Measurements from ENCODE around the gene ZYG11B.
A peak's percentile ranks its signal among the peaks of the same experiment; 100 is the strongest.
"Not testable (repeated sequence)": the region's sequence is repeated elsewhere in the genome, so short reads cannot be mapped to it uniquely, and the experiment has no call there.

The ZYG11B gene

DNA sequence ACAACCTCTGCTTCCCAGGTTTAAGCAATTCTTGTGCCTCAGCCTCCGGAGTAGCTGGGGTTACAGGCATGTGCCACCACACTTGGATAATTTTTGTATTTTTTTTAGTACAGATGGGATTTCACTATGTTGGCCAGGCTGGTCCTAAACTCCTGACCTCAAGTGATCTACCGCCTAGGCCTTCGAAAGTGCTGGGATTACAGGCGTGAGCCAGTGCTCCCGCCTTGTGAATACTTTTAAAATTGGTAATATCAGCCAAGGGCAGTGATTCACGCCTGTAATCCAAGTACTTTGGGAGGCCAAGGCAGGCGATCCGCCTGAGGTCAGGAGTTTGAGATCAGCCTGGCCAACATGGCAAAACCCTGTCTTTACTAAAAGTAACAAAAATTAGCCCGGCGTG is 33.7 kb downstream of the ZYG11B start:
- DNase-seq = no peak

DNA sequence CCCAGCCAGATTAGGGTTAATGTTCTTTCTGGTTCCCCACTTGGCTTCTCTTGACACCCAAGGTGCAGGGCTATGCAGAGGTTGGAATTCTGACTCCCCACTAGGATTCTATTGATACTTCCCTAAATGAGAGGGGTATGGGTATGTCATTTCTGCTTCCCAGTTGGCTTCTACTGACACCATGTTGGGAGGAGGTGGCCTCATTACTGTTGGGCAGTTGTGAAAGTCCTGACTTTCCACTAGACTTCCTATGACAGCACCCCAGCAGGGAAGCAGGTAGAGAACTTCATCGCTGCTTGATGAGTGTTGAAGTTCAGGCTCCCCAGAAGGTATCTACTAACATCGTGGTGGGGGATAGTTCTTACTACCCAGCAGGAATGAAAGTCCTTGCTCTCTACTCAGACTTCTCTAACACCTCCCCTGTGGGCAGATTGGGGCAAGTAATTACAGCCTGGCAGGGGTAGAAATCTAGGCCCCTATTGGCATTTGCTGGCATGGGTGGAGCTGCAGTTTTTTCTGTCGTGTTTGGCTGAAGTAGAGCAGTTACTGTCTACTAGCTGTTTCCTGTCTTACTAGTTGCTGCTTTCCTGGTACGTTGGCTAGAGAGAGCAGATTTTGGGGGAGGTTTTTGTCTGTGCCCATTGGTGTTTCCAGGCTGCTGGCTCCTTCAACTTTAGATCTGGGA is 41.5 kb downstream of the ZYG11B start:
- no peak for DNase-seq

DNA sequence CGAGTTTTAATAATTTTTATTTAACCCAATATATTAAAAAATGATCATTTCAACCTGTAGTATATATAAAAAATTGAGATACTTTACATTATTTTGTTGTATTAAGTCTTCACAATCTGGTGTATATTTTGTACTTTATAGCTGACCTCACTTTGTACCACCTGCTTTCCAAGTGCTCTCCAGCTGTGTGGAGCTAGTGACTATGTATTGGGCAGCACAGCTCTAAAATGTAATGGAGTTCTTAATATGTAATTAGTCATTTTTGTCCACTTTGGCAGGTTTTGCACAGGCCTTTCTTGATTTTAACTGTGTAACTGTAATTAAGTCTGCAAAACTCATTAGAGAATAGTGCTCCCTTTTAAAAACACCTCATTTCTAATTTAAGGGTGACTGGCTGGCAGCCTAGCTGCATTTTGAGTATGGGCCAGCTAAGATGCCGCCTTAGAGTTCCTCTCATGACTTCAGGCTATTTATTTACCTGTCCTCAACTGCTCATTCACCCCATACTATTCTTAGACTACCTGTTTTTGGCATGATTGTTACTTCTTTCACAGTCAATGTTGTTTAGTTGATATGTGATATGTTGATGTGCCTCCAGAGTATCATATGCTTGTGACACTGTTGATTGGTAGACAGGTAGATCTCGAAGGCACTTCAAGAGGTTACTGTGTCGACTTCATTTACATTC is 43.2 kb downstream of the ZYG11B start:
- no peak for DNase-seq

DNA sequence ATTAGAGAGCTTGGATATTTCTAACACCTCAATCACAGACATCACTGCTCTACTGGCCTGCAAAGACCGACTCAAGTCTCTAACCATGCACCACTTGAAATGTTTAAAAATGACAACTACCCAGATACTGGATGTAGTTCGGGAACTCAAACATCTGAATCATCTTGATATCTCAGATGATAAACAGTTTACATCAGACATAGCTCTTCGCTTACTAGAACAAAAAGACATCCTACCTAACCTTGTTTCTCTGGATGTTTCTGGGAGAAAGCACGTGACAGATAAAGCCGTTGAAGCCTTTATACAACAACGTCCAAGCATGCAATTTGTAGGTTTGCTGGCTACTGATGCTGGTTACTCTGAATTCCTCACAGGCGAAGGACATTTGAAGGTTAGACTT is 45.1 kb downstream of the ZYG11B start:
- DNase-seq = no peak

DNA sequence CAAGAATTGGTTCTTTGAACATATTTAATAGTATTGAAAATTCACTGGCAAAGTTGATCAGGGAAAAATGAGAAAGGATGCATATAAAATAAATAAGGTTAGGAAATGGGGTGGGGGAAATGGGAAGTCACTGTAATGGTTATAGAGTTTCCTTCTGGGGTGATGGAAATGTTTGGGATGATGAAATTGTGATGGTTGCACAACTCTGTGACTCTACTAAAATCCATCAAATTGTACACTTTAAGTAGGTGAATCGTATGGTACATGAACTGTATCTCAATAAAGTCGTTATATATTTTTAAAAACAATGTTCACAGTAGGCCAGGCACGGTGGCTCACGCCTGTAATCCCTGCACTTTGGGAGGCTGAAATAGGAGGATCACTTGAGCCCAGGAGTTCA is 59.9 kb downstream of the ZYG11B start:
- DNase-seq = no peak

DNA sequence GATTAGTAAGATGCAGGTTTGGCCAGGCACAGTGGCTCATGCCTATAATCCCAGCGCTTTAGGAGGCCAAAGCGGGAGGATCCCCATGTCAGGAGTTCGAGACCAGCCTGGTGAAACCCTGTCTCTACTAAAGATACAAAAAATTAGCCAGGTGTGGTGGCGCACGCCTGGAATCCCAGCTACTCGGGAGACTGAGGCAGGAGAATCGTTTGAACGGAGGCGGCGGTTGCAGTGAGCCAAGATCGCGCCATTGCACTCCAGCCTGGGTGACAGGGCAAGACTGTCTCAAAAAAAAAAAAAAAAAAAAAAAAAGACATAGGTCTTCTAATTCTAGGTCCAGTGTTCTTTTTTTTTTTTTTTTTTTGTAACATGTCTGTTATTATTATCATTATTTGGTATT is 64.2 kb downstream of the ZYG11B start:
- not testable (repeated sequence) for DNase-seq

DNA sequence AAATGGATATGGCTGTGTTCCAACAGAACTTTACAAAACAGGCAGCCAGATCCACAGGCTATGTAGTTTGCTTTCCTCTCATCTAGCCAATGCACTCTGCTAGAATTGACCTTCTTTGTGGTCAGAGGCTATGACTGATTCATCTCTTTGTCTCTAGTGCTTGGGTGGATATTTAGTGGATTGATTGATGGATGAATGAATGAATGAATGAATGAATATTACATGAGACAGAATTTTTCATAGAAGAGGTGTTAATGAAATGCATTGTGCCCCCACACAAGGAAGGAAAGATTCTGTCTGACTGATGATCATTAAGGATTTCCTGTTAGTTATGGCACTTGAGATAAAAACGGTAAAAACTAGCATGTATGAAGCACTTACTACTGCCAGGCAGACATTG is 65.8 kb downstream of the ZYG11B start:
- DNase-seq = no peak

DNA sequence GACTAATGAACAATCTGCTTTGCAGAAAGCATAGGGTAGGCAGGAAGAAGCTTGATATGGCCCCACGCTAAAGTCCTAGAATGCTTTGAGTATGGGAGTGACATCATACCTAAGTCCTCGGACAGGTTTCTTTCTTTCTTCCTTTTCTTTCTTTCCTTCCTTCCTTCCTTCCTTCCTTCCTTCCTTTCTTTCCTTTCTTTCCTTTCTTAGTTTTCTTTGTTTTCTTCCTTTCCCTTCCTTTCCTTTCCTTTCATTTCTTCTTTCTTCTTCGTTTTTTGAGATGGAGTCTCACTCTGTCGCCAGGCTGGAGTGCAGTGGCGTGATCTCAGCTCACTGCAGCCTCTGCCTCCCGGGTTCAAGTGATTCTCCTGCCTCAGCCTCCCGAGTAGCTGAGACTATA is 67.5 kb downstream of the ZYG11B start:
- not testable (repeated sequence) for DNase-seq

DNA sequence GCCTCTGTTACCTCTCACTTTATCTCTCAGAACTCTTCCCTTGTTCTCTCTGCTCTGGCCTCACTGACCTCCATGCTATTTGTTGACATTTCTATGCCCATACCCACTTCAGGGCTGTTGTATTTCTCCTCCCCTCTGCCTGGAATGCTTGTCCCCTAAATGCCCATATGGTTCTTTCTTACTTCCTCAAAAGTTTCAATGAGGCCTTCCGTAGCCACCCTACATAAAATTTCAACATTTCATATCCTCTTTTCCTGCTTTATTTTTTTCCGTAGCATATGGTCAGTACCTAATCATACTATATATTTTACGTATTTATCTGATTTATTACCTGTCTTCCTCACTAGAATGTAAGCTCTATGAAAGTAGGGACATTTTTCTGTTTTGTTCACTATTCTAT is 69.2 kb downstream of the ZYG11B start:
- DNase-seq = no peak

DNA sequence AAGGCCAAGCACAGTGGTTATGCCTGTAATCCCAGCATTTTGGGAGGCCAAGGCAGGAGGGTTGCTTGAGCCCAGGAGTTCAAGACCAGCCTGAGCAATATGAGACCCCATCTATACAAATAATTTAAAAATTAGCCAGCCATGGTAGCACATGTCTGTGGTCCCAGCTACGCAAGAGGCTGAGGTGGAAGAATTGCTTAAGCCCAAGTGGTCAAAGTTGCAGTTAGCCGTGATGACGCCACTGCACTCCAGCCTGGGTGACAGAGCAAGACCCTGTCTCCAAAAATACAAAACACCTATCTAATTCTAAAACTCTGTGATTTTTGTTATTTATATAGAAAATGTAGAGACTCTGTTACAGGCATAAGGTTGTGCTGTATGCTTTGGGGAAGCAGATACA is 72.1 kb downstream of the ZYG11B start:
- no peak for DNase-seq

DNA sequence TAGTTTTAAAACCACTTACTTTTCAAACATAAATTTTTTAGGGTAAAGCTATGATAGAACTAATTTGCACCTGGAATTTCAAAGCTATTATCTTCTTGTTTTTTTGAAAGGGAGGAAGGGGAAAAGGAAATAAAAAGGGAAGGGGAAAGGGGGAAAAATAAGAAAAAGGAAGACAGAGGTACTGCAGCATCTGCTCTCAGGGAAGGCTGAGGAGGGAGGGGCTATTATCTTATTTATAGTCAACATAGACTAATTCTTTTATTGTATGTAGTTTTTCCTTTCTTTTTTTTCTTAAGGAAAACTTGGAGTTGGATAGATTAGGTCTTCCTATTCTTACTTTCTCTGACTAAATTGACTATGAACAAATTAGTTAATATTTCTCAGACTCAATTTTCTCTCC is 74.8 kb downstream of the ZYG11B start:
- no peak for DNase-seq

DNA sequence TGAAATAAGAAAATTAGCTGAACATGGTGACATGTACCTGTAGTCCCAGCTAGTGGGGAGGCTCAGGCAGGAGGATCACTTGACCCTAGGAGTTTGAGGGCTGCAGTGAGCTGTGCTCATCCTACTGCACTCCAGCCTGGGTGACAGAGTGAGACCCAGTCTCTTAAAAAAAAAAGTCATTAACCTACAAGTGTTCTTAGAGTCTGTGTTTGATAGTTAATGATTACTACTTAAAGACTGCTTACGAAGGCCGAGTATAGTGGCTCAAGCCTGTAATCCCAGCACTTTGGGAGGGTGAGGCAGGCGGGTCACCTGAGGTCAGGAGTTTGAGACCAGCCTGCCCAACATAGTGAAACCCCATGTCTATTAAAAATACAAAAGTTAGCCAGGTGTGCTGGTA is 77.8 kb downstream of the ZYG11B start:
- not testable (repeated sequence) for DNase-seq

DNA sequence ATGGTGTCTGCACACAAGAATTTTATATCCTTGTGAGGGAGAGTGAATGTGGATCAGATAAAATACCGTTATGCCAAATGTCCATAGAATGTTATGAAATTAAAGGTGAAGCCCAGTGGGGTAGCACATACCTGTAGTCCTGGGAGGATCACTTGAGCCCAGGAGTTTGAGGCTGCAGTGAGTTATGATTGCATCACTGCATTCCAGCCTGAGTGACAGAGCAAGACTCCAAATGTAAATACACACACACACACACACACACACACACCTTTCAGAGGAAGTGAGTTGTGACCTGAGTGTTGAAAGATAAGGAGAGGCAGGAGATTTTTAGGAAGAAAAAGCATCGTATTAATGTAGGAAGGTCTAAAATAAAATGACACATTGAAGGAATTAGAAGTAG is 88.2 kb downstream of the ZYG11B start:
- DNase-seq = no peak

DNA sequence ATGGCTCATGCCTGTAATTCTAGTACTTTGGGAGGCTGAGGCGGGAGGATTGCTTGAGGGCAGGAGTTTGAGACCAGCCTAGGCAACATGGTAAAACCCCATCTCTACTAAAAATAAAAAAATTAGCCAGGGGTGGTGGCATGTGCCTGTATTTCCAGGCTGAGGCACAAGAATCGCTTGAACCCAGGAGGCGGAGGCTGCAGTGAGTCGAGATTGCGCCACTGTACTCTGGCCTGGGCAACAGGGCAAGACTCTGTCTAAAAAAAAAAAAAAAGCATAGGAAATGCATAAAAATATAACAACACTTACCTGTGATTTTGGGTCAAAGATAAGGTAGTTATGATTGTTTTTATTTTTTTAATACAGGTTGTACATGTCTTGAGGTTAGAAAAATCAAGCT is 94.6 kb downstream of the ZYG11B start:
- not testable (repeated sequence) for DNase-seq

DNA sequence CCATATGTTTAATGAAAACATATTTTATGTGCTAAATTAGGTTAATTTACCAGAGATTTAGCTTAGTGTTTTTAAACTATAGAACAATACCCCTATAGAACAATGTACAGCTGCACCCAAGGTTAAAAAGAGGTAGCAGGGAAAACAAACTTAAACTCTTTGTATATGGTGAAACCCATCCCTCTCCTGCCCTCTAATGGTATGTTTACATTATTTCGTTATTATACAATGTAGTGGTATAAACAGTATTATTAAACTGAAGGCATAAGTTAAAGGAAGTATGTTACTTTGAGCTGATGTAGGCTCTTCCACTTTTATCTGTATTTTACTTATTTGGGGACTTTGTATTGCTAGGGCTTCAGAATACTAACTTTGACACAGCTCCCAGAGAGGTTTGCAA is 99.6 kb downstream of the ZYG11B start:
- DNase-seq = no peak

DNA sequence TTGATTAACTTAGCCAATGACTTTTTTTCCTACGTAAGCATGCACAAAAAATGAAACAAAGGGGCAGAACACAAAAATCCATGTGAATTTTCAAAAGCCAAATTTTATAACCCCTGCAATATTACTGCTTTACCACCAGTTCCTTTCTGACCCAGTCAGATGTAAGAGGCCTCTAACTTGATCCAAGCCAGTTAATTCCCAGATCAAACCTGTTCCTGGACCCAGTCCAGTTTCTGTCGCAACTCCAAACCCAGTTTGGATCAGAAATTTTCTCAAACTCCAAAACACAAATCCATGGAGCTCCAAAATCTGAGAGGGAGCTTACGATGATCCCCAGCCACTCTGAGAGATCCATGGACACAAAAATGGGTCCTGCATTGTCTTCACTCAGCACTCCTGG is 108.5 kb downstream of the ZYG11B start:
- DNase-seq = no peak

DNA sequence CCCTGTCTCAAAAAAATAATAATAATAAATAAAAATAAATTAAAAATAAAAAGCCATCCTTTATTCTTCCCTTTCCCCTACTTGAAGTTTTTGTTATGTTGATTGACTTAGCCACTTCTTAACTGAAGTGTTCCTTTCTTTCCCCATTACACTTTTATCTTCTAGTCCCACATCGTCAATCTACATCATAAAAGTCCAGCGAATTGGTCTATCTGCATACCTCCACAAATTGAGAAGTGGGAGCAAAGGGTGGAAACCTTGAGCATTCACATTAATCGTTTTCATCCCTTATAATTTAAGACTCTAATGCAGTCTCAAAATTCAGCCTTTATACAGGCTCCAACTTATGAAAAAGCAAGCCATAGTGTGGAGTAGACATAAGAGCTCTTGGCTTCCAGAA is 109.8 kb downstream of the ZYG11B start:
- DNase-seq = no peak

DNA sequence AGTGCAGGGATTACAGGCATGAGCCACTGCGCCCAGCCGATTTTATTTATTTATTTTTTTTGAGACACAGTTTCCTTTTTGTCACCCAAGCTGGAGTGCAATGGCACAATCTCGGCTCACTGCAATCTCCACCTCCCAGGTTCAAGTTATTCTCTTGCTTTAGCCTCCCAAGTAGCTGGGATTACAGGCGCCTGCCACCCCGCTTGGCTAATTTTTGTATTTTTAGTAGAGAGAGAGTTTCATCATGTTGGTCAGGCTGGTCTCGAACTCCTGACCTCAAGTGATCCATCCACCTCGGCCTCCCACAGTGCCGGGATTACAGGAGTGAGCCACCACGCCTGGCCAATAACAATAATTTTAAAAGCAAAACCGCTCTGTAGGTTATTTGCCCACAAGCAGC is 112.9 kb downstream of the ZYG11B start:
- DNase-seq = not testable (repeated sequence)

DNA sequence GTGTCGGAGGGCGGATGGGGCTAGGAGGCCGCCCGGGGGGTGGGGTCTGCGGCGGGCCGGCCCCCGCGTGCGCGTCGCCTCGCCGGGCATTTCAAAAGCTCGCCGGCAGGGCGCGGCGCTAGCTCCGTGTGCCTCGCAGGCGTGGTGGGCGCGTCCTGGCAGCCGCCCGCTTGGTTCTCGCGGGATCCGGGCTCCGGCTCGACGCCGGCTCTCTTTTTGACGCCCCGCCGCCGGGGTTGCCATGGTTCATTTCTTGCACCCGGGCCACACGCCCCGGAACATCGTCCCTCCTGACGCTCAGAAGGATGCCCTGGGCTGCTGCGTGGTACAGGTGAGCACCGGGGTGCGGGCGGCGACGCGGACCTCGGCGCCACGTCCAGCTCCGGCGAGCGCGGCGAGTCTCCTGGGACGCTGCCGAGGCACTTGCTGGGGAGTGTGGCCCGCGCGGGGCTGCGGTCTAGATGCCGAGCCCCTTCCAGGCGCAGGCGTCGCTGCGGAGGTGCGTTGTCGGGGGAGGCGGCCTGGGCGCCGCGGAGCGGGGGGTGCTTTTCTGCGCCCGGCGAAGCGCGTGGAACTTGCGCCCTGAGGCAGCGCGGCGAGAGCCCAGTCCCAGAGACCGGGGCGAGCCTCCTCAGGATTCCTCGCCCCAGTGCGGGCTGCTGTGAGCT is 116.5 kb downstream of the ZYG11B start, which contains the start of gene ZYG11A:
Gene ZYG11A (plus strand): TSS at position 118 of the 668 bp plus-strand sequence. CDS start 124 bp downstream, at position 242.
- DNase-seq = peak; percentile 70 to 81

DNA sequence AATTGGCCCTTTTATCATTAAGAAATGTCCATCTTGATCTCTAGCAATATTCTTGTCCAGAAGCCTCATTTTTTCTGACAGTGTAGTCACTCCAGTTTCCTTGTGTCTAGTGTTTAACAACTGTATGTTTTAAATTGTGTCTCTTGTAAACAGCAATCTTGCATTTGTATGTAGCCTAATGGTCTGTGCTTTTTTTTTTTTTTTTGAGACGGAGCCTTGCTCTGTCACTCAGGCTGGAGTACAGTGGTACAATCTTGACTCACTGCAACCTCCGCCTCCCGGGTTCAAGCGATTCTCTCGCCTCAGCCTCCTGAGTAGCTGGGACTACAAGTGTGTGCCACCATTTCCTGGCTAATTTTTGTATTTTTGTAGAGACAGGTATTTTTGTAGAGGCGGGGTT is 118.9 kb downstream of the ZYG11B start:
- DNase-seq = not testable (repeated sequence)

DNA sequence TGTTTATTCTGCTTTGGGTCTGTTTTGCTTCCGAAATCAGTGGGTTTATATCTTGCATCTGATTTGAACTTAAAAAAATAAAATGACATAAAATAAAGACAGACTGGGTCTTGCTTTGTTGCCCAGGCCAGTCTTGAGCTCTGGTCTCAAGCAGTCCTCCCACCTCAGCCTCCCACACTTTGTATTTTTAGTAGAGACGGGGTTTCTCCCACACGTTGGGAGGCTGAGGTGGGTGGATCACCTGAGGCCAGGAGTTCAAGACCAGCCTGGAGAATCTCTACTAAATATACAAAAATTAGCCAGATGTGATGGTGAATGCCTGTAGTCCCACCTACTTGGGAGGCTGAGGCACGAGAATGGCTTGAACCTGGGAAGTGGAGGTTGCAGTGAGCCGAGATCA is 122.2 kb downstream of the ZYG11B start:
- no peak for DNase-seq

DNA sequence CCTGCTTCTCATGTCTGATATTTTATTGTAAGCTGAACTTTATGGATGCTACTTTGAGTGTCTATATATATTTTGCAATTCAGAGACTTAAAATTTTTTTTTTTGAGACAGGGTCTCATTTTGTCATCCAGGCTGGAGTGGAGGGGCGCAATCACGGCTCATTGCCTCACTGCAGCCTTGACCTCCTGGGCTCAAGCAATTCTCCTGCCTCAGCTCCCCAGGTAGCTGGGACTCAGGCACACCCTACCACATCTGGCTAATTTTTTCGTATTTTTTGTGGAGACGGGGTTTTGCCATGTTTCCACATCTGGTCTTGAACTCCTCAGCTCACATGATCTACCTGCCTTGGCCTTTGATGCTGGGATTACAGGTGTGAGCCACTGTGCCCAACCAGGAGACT is 124.7 kb downstream of the ZYG11B start:
- no peak for DNase-seq

DNA sequence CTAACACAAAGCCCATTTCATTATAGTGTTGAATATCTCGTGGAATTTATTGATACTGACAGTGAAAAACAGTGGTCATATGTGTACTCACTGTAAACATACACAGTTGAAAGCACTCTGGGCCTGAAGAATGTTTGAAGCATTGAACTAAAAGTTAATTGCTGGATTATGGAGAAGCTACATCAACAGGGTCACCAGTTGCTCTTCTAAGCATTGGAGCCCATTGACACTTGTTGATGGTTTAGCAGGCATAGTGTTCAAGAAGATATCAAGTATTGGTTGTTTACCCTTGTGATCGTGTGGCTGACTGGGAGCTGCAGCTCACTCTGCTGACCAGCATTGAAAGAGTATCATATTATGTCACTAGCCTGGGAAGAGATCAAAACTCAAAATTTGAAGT is 126.6 kb downstream of the ZYG11B start:
- no peak for DNase-seq

DNA sequence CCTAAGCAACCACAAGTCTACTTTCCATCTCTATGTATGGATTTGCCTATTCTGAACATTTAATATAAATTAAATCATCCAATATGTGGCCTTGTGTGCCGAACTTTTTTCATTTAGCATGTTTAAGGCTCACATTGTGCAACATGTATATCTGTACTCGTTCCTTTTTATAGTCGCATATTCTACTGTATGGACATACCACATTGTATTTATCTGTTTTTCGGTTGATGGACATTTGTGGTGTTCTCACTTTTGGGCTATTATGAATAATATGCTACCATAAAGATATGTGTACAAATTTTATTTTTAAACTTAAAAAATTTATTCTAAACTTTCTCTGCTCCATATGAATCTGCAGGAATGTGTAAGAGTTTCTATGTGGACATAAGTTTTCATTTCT is 129.3 kb downstream of the ZYG11B start:
- DNase-seq = no peak
